ENCODE data around the gene LYSMD2. TPM values are rescaled to one million over a fixed set of nuclear protein-coding genes. Genes with fewer than 3 reads are reported as not detected.

The LYSMD2 gene
- polyA plus RNA-seq, 3 donors, result 33.2 to 64.7 (median 50.5) TPM

- peaks cover 35% of the 10 kb centered on the region for H3K4me1 Mint-ChIP-seq
- peaks cover 32 to 46% of the 10 kb centered on the region in 2 donors for H3K36me3 Mint-ChIP-seq
- H3K9me3 Mint-ChIP-seq, result peaks cover 0 to 3% (median 0%) of the 10 kb centered on the region in 7 donors
- no peak overlapping the region for H2AFZ ChIP-seq (ENCODE audit: insufficient read depth, low read depth, low read length, poor library complexity, severe bottlenecking)
- no peaks in the 10 kb centered on the region for H3K27me3 ChIP-seq (ENCODE audit: control insufficient read depth in 2 of 2, insufficient read depth in 2 of 2, low read length in 2 of 2)
- peaks cover 56% of the 10 kb centered on the region for H3K79me2 ChIP-seq (ENCODE audit: insufficient read depth, low read length)
- no peak overlapping the region for H3K4me2 ChIP-seq (replicated peaks; ENCODE audit: extremely low read depth, low read length, poor library complexity, severe bottlenecking)
- H3K36me3 ChIP-seq (replicated peaks in 1 of 2; ENCODE audit: control insufficient read depth in 1 of 2, insufficient read depth in 2 of 2, low read length in 2 of 2), result peaks cover 24 to 39% of the 10 kb centered on the region in 2 donors
- H3K9me3 ChIP-seq (replicated peaks in 1 of 2; ENCODE audit: control insufficient read depth in 1 of 2, insufficient read depth in 1 of 2, low read length in 2 of 2), result no peaks in the 10 kb centered on the region
- H4K20me1 ChIP-seq (ENCODE audit: insufficient read depth, low read length), result peaks cover 71% of the 10 kb centered on the region
- peaks cover 0 to 2% (median 0%) of the 10 kb centered on the region in 3 donors for H3K27me3 Mint-ChIP-seq (ENCODE audit: low read depth in 3 of 3)
- peaks cover 15 to 16% of the 10 kb centered on the region in 2 donors for H3K4me1 ChIP-seq (ENCODE audit: control insufficient read depth in 1 of 2, insufficient read depth in 2 of 2, low read length in 2 of 2)
- no peak overlapping the region for H3K4me3 Mint-ChIP-seq
- no peak for TF ChIP-seq CTCF (IDR thresholded peaks at IDR 0.05)
- no peak overlapping the region for H3K27ac ChIP-seq (ENCODE audit: low read depth in 1 of 2, low read length in 2 of 2)
- intact Hi-C loops (cut with micrococcal nuclease), result no loop called here
- H3K27ac Mint-ChIP-seq, result peak overlapping the region in 1 of 7 donors; percentile 70
- no peak overlapping the region for H3K9ac ChIP-seq (ENCODE audit: insufficient read depth, low read length, poor library complexity, severe bottlenecking)
- DNase-seq, result peak in 2 of 3 donors; percentile 8 to 38
- H3K4me3 ChIP-seq (replicated peaks in 1 of 3; ENCODE audit: low read depth in 2 of 3, low read length in 3 of 3), result no peak overlapping the region
- 79% methylated on average over 2 of the region's 5 CpGs for WGBS (ENCODE audit: insufficient coverage)
Observed at GRCh38 chr15:51726302-51727073, 11.0 kb downstream of the LYSMD2 start.

- H3K4me1 Mint-ChIP-seq, result peaks cover 21% of the 10 kb centered on the region
- no peaks in the 10 kb centered on the region for H3K27me3 Mint-ChIP-seq (ENCODE audit: low read depth in 3 of 3)
- H3K9me3 Mint-ChIP-seq, result peaks cover 0 to 3% (median 1%) of the 10 kb centered on the region in 7 donors
- H3K36me3 ChIP-seq (replicated peaks in 1 of 2; ENCODE audit: control insufficient read depth in 1 of 2, insufficient read depth in 2 of 2, low read length in 2 of 2), result peaks cover 34 to 52% of the 10 kb centered on the region in 2 donors
- no peak for DNase-seq
- H2AFZ ChIP-seq (ENCODE audit: insufficient read depth, low read depth, low read length, poor library complexity, severe bottlenecking), result no peak overlapping the region
- H3K36me3 Mint-ChIP-seq, result peaks cover 33 to 50% of the 10 kb centered on the region in 2 donors
- H3K27me3 ChIP-seq (ENCODE audit: control insufficient read depth in 2 of 2, insufficient read depth in 2 of 2, low read length in 2 of 2), result no peaks in the 10 kb centered on the region
- no peaks in the 10 kb centered on the region for H3K9me3 ChIP-seq (replicated peaks in 1 of 2; ENCODE audit: control insufficient read depth in 1 of 2, insufficient read depth in 1 of 2, low read length in 2 of 2)
- no peak overlapping the region for H3K9ac ChIP-seq (ENCODE audit: insufficient read depth, low read length, poor library complexity, severe bottlenecking)
- TF ChIP-seq CTCF (IDR thresholded peaks at IDR 0.05), result no peak
- peaks cover 40% of the 10 kb centered on the region for H3K79me2 ChIP-seq (ENCODE audit: insufficient read depth, low read length)
- no peak overlapping the region for H3K4me2 ChIP-seq (replicated peaks; ENCODE audit: extremely low read depth, low read length, poor library complexity, severe bottlenecking)
- no CpG with 5 or more reads among the region's 1 CpG for WGBS (ENCODE audit: insufficient coverage)
- no peak overlapping the region for H3K27ac ChIP-seq (ENCODE audit: low read depth in 1 of 2, low read length in 2 of 2)
- intact Hi-C loops (cut with micrococcal nuclease), result no loop called here
- peak overlapping the region in 2 of 7 donors; percentile 11 to 42 for H3K27ac Mint-ChIP-seq
- no peak overlapping the region for H3K4me3 ChIP-seq (replicated peaks in 1 of 3; ENCODE audit: low read depth in 2 of 3, low read length in 3 of 3)
- H3K4me1 ChIP-seq (ENCODE audit: control insufficient read depth in 1 of 2, insufficient read depth in 2 of 2, low read length in 2 of 2), result no peaks in the 10 kb centered on the region
- no peak overlapping the region for H3K4me3 Mint-ChIP-seq
- H4K20me1 ChIP-seq (ENCODE audit: insufficient read depth, low read length), result peaks cover 58% of the 10 kb centered on the region
Observed at GRCh38 chr15:51724673-51725072, 12.8 kb downstream of the LYSMD2 start.

Measured in CD14-positive monocyte (primary cell).